ENCODE data around the gene DDX17. TPM values are rescaled to one million over a fixed set of nuclear protein-coding genes. Genes with fewer than 3 reads are reported as not detected.
A peak's percentile ranks its signal among the peaks of the same experiment; 100 is the strongest.

The DDX17 gene
- total and polyA plus RNA-seq, 2 experiments from 2014 or later: 88.0 to 603 TPM

DNA sequence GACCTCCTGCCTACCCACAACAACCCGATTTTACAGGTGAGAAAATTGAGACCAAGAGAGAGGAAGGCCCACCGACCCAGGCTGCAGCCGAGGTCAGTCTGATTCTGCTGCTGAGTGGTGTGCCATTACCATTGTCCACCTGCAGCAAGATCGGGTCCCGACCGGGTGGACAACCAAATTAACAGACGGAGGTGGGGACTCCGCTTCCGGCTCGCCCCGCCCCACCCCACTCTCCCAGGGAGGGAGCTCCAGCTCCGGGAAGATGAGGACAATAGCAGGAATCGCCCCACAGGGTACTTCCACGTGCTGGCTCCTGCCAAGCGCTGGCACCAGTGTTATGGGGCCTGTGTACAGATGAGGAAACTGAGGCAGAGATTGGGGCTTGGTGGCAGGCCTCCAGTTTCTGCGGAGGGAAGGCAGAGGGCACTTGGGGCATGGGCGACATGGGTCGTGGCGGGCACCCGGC is 38.6 kb downstream of the DDX17 start:
- no peaks in the 10 kb centered on the region for H3K36me3 ChIP-seq (ENCODE audit: insufficient read depth)
- H3F3A ChIP-seq (replicated peaks; ENCODE audit: low read depth): peaks cover 23% of the 10 kb centered on the region
- DNase-seq (ENCODE audit: low spot score) (peak; percentile 47), ATAC-seq (peak; percentile 4; the same call in 1 of the 3 replicates)
- peak overlapping the region; percentile 99 for H2AFZ ChIP-seq
- no peaks in the 10 kb centered on the region for H3K36me3 Mint-ChIP-seq (ENCODE audit: low read depth)
- H3K27me3 ChIP-seq (ENCODE audit: insufficient read depth): peaks cover 56% of the 10 kb centered on the region
- H3K4me3 ChIP-seq: peak overlapping the region; percentile 76
- peak overlapping the region; percentile 88 for H3K4me2 ChIP-seq
- peaks cover 14% of the 10 kb centered on the region for H3K4me1 ChIP-seq (ENCODE audit: insufficient read depth)
- TF ChIP-seq POLR2AphosphoS5 (IDR thresholded peaks at IDR 0.05; ENCODE audit: low read depth) (0 out of 2 replicates have a peak, but pooled peaks have one; percentile 2), ZNF331 (CRISPR knock-in tag; IDR thresholded peaks at IDR 0.05; ENCODE audit: low read depth) (no peak)
- no peaks in the 10 kb centered on the region for H4K20me1 ChIP-seq (replicated peaks; ENCODE audit: insufficient read depth)
- H3K27ac ChIP-seq (ENCODE audit: low read depth): no peak overlapping the region
- H3K27me3 Mint-ChIP-seq (ENCODE audit: insufficient read depth, low read depth, poor library complexity): peaks cover 52% of the 10 kb centered on the region
- H3K9me2 ChIP-seq (ENCODE audit: insufficient read depth): no peaks in the 10 kb centered on the region
- H3K4me1 Mint-ChIP-seq: peaks cover 18% of the 10 kb centered on the region
- H3K27ac Mint-ChIP-seq: no peak overlapping the region
- H3K9me3 Mint-ChIP-seq: no peaks in the 10 kb centered on the region; the same call in 2 of the 3 replicates
- no peaks in the 10 kb centered on the region for H3K79me2 ChIP-seq (replicated peaks; ENCODE audit: insufficient read depth)
- peak overlapping the region; percentile 74 for H3K4me3 Mint-ChIP-seq

DNA sequence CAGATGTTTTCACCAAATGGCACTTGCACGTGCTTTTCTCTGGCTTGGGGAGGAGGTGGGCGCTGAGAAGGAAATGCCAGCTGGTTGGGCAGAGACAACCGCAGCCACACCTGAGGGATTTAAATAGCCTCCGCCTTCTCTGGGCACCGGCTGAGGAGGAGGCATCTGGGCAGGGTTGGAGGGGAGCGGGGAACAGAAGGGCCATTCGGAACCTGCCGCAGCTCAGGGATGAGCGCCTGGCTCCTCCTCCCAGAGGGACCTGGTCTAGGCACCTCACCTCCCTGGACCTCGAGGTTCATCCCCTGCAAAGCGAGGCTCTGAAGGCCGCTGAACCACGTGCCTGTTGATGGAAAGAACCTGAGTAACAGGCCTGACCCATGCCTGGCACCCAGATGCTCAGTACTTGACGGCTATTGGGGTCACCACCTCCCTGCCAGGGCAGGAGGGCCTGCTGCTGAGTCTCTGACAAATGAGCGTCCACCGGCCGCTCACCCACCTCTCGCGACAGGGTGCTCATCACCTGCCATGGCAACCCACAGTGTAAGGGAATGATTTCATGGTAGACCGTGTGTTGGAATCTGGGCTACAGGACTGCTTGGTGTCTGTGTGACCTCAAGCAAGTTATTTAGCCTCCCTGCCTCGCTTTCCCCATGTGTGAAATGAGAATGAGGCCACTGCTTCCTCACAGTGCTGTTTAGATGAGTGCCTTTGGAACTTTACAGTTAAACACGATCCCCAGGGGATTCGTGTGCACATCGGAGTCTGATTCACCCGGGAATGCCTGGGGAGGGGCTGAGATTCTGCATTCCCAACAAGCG is 40.2 kb downstream of the DDX17 start:
- Mint-ChIP-seq H3K4me3 (no peak overlapping the region), H3K27ac (no peak overlapping the region), H3K9me3 (no peaks in the 10 kb centered on the region; the same call in 2 of the 3 replicates), H3K36me3 (ENCODE audit: low read depth) (no peaks in the 10 kb centered on the region), H3K4me1 (peaks cover 18% of the 10 kb centered on the region), H3K27me3 (ENCODE audit: insufficient read depth, low read depth, poor library complexity) (peaks cover 63% of the 10 kb centered on the region)
- no peak for DNase-seq (ENCODE audit: low spot score)
- no peak overlapping the region for H3K4me2 ChIP-seq
- H3K79me2 ChIP-seq (replicated peaks; ENCODE audit: insufficient read depth): no peaks in the 10 kb centered on the region
- H2AFZ ChIP-seq: no peak overlapping the region
- H3K4me1 ChIP-seq (ENCODE audit: insufficient read depth): peaks cover 17% of the 10 kb centered on the region
- no peaks in the 10 kb centered on the region; the same call in 1 of the 2 replicates for H4K20me1 ChIP-seq (replicated peaks; ENCODE audit: insufficient read depth)
- peaks cover 30% of the 10 kb centered on the region for H3F3A ChIP-seq (replicated peaks; ENCODE audit: low read depth)
- H3K36me3 ChIP-seq (ENCODE audit: insufficient read depth): no peaks in the 10 kb centered on the region
- no peak for ATAC-seq
- no peak overlapping the region for H3K4me3 ChIP-seq
- no peak overlapping the region for H3K27ac ChIP-seq (ENCODE audit: low read depth)
- H3K9me2 ChIP-seq (ENCODE audit: insufficient read depth): no peaks in the 10 kb centered on the region
- H3K27me3 ChIP-seq (ENCODE audit: insufficient read depth): peaks cover 69% of the 10 kb centered on the region
- TF ChIP-seq EZH2 (IDR thresholded peaks at IDR 0.05; ENCODE audit: low read depth, unreplicated experiment): no peak
- TF ChIP-seq EZH2phosphoT487 (IDR thresholded peaks at IDR 0.05; ENCODE audit: unreplicated experiment): no peak
- TF ChIP-seq, protein P1, sequence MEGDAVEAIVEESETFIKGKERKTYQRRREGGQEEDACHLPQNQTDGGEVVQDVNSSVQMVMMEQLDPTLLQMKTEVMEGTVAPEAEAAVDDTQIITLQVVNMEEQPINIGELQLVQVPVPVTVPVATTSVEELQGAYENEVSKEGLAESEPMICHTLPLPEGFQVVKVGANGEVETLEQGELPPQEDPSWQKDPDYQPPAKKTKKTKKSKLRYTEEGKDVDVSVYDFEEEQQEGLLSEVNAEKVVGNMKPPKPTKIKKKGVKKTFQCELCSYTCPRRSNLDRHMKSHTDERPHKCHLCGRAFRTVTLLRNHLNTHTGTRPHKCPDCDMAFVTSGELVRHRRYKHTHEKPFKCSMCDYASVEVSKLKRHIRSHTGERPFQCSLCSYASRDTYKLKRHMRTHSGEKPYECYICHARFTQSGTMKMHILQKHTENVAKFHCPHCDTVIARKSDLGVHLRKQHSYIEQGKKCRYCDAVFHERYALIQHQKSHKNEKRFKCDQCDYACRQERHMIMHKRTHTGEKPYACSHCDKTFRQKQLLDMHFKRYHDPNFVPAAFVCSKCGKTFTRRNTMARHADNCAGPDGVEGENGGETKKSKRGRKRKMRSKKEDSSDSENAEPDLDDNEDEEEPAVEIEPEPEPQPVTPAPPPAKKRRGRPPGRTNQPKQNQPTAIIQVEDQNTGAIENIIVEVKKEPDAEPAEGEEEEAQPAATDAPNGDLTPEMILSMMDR (conservative IDR thresholded peaks at IDR 0.05; ENCODE audit: low read depth in 2 of 2): no peak
- TF ChIP-seq ZNF114 (CRISPR knock-in tag; IDR thresholded peaks at IDR 0.05): no peak
- TF ChIP-seq JUNB (IDR thresholded peaks at IDR 0.05; ENCODE audit: unreplicated experiment): no peak
- no peak for TF ChIP-seq ZNF331 (CRISPR knock-in tag; IDR thresholded peaks at IDR 0.05; ENCODE audit: low read depth)
- TF ChIP-seq POLR2AphosphoS5 (IDR thresholded peaks at IDR 0.05; ENCODE audit: low read depth): no peak
- TF ChIP-seq CREB1 (CRISPR knock-in tag; IDR thresholded peaks at IDR 0.05; ENCODE audit: low read depth): no peak
- no peak for TF ChIP-seq NANOG (IDR thresholded peaks at IDR 0.05; ENCODE audit: borderline replicate concordance)
- TF ChIP-seq, protein P2, sequence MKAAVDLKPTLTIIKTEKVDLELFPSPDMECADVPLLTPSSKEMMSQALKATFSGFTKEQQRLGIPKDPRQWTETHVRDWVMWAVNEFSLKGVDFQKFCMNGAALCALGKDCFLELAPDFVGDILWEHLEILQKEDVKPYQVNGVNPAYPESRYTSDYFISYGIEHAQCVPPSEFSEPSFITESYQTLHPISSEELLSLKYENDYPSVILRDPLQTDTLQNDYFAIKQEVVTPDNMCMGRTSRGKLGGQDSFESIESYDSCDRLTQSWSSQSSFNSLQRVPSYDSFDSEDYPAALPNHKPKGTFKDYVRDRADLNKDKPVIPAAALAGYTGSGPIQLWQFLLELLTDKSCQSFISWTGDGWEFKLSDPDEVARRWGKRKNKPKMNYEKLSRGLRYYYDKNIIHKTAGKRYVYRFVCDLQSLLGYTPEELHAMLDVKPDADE (IDR thresholded peaks at IDR 0.05): no peak
- TF ChIP-seq, protein P3, sequence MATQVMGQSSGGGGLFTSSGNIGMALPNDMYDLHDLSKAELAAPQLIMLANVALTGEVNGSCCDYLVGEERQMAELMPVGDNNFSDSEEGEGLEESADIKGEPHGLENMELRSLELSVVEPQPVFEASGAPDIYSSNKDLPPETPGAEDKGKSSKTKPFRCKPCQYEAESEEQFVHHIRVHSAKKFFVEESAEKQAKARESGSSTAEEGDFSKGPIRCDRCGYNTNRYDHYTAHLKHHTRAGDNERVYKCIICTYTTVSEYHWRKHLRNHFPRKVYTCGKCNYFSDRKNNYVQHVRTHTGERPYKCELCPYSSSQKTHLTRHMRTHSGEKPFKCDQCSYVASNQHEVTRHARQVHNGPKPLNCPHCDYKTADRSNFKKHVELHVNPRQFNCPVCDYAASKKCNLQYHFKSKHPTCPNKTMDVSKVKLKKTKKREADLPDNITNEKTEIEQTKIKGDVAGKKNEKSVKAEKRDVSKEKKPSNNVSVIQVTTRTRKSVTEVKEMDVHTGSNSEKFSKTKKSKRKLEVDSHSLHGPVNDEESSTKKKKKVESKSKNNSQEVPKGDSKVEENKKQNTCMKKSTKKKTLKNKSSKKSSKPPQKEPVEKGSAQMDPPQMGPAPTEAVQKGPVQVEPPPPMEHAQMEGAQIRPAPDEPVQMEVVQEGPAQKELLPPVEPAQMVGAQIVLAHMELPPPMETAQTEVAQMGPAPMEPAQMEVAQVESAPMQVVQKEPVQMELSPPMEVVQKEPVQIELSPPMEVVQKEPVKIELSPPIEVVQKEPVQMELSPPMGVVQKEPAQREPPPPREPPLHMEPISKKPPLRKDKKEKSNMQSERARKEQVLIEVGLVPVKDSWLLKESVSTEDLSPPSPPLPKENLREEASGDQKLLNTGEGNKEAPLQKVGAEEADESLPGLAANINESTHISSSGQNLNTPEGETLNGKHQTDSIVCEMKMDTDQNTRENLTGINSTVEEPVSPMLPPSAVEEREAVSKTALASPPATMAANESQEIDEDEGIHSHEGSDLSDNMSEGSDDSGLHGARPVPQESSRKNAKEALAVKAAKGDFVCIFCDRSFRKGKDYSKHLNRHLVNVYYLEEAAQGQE (IDR thresholded peaks at IDR 0.05; ENCODE audit: unreplicated experiment): no peak
- TF ChIP-seq STAT1 (IDR thresholded peaks at IDR 0.05; ENCODE audit: unreplicated experiment): no peak

Measured in GM23338 (cell line).